ENCODE measurements around the gene PARP15.

DNA sequence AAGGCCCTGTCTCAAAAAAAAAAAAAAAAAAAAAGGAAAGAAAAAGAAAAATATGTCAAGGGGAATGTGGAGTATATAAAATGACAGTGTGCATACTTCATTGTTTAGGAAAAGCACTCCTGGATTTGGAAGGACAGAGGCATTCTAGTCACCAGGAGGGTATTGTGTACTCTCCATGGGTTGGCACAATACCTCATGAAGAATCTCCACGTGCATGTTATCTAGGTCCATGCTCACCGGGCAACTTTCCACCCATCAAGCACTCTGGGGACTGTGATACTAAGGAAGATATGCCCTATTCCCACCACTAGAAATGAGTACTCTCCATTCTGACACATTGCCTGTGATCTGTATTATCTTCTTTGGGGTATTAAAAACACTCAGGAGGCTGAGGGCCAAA lies 47.3 kb upstream of the PARP15 start:
- TF ChIP-seq, protein P1, sequence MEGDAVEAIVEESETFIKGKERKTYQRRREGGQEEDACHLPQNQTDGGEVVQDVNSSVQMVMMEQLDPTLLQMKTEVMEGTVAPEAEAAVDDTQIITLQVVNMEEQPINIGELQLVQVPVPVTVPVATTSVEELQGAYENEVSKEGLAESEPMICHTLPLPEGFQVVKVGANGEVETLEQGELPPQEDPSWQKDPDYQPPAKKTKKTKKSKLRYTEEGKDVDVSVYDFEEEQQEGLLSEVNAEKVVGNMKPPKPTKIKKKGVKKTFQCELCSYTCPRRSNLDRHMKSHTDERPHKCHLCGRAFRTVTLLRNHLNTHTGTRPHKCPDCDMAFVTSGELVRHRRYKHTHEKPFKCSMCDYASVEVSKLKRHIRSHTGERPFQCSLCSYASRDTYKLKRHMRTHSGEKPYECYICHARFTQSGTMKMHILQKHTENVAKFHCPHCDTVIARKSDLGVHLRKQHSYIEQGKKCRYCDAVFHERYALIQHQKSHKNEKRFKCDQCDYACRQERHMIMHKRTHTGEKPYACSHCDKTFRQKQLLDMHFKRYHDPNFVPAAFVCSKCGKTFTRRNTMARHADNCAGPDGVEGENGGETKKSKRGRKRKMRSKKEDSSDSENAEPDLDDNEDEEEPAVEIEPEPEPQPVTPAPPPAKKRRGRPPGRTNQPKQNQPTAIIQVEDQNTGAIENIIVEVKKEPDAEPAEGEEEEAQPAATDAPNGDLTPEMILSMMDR (IDR thresholded peaks at IDR 0.05): no peak
- TF ChIP-seq POLR2A (IDR thresholded peaks at IDR 0.05; ENCODE audit: low read depth) (no peak), EP300 (IDR thresholded peaks at IDR 0.05) (no peak), POLR2AphosphoS5 (IDR thresholded peaks at IDR 0.05) (no peak)

Measured in esophagus muscularis mucosa (tissue), 4 donors.